Mesothelial cell of epicardium (in vitro differentiated cells): ENCODE results near the gene SBSN. TPM values are rescaled to one million over a fixed set of nuclear protein-coding genes. Genes with fewer than 3 reads are reported as not detected.
A peak's percentile ranks its signal among the peaks of the same experiment; 100 is the strongest.

ENCODE experiments used
- DNase-seq, 2 experiments: peaks; one replicate each; pipeline ENCODE4 v3.0.0; 2021; ENCODE audit warnings: low spot score in 2 of 2; ENCODE audit not compliant: unreplicated experiment in 2 of 2
- H3K27ac Mint-ChIP-seq: 2 replicates; pipeline ENCODE4 v1.8.0; 2021; ENCODE audit warnings: mixed read lengths
- H3K27me3 Mint-ChIP-seq: 2 replicates; pipeline ENCODE4 v1.8.0; 2021; ENCODE audit warnings: low read depth, mixed read lengths
- H3K36me3 Mint-ChIP-seq: 2 replicates; pipeline ENCODE4 v1.8.0; 2021; ENCODE audit warnings: mixed read lengths
- H3K4me1 Mint-ChIP-seq: 2 replicates; pipeline ENCODE4 v1.8.0; 2021; ENCODE audit warnings: mixed read lengths
- H3K4me3 Mint-ChIP-seq: 2 replicates; pipeline ENCODE4 v1.8.0; 2021; ENCODE audit warnings: mild to moderate bottlenecking, moderate library complexity, mixed read lengths
- H3K9me3 Mint-ChIP-seq: 2 replicates; pipeline ENCODE4 v1.8.0; 2021; ENCODE audit warnings: mixed read lengths
- total RNA-seq: library from RNA; stranded (reverse); gene quantifications from 3 replicates; pipeline ENCODE4 v1.2.1, GENCODE V29; 2021
- TF ChIP-seq, protein P1 (sequence below): fragments of 200-600 bp; sonication (generic); IDR thresholded peaks from one replicate; pipeline ENCODE4 v1.5.0; 2021; ENCODE audit warnings: antibody characterized with exemption; ENCODE audit not compliant: unreplicated experiment

SBSN gene
- total RNA-seq, 1 donor from 2014 or later, result 0.49 TPM

DNA sequence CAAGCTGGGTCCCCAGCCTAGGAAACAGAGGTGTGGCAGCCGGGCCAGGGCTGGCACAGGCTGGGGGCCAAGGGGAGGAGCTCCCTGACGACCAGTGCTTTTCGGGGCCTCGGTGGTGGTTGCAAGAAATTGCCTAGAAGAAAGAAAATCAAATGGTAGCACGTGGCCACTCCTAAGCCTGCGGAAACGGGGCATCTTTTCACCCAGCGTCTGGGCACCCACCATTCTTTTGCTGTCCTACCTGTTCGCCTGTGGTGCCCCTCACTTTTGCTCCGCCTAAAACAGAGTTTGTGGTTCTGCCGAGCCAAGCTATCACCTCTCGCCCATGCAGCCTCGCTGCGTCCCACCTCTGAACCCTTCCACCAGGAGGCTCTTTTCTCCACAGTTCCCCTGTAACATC is 30.7 kb downstream of the SBSN start:
- Mint-ChIP-seq H3K4me1 (peaks cover 5% of the 10 kb centered on the region), H3K36me3 (peaks cover 13% of the 10 kb centered on the region), H3K9me3 (no peaks in the 10 kb centered on the region), H3K4me3 (no peak overlapping the region), H3K27ac (no peak overlapping the region), H3K27me3 (peaks cover 2% of the 10 kb centered on the region)
- DNase-seq, result no peak
- TF ChIP-seq, protein P1, sequence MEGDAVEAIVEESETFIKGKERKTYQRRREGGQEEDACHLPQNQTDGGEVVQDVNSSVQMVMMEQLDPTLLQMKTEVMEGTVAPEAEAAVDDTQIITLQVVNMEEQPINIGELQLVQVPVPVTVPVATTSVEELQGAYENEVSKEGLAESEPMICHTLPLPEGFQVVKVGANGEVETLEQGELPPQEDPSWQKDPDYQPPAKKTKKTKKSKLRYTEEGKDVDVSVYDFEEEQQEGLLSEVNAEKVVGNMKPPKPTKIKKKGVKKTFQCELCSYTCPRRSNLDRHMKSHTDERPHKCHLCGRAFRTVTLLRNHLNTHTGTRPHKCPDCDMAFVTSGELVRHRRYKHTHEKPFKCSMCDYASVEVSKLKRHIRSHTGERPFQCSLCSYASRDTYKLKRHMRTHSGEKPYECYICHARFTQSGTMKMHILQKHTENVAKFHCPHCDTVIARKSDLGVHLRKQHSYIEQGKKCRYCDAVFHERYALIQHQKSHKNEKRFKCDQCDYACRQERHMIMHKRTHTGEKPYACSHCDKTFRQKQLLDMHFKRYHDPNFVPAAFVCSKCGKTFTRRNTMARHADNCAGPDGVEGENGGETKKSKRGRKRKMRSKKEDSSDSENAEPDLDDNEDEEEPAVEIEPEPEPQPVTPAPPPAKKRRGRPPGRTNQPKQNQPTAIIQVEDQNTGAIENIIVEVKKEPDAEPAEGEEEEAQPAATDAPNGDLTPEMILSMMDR, result no peak

DNA sequence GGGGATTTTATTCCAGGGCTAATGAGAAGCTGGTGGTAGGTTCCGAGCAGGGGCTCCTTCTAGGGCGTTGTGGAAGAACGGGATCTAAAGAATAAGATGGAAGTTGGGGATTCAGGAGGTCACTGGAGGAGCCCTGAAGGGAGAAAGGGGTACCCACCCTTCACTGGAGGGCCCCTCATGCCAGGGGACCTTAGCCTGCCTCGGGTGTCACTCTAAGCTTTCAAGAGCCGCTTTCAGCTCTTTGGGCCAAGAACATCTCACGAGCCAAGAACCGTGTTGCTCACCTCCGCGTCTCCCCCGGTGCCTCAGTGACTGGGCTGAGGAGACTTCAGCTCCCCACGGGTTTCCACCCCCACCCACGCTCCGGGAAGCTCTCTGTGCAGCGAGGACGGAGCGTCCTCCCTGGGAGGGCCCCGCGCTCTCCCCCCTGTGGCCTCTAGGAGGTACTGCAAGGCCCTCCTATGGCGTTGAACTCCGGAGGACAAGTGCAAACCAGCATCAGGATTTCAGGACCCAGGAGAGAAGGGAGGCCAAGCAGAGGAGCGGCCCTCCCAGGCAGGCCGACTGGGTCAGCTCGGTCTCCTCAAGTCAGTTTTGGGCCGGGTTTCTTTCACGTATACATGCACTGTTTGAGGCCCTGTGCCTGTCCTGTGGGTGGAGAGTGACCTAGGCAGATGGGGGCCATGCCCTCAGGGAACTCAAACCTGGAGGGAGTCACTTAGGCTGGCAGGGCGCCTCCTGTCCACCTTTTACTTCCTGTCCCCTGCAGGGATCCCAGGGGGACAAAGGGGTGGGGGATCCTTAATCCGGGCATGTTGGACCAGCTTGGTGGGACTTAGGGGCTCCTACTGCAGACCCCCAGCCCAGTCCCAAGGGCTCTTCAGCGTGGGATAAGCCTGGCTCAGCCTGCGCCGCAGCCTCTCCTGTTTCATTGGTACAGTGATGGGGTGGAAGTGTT is 32.7 kb downstream of the SBSN start:
- Mint-ChIP-seq H3K9me3 (no peaks in the 10 kb centered on the region), H3K27me3 (peaks cover 13% of the 10 kb centered on the region), H3K27ac (no peak overlapping the region), H3K4me1 (peaks cover 5% of the 10 kb centered on the region), H3K4me3 (peak overlapping the region; percentile 37), H3K36me3 (peaks cover 8% of the 10 kb centered on the region)
- peak; percentile 50 to 76 for DNase-seq
- TF ChIP-seq, protein P1, result peak; percentile 92

DNA sequence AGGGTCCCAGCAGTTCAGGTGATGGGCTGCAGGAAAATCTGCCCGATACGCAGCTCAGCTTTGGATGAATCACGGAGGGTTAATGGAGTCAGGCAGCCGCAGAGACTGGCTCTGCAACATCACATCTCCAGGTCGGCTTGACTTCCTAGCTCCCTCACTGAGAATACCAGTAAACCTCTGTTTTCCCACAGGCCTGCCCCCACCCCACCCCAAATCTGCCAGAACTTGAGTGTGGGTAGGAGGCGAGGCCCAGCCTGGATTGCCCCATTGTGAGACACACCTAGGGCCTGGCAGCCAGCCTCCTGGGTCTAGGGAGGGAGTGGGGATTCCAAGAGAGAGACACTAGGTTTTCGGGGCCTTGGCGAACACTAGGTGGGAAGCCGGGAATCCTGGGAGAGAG is 34.1 kb downstream of the SBSN start:
- no peak overlapping the region for H3K4me3 Mint-ChIP-seq
- H3K36me3 Mint-ChIP-seq, result peaks cover 8% of the 10 kb centered on the region
- TF ChIP-seq, protein P1, result no peak
- no peak overlapping the region for H3K27ac Mint-ChIP-seq
- H3K9me3 Mint-ChIP-seq, result no peaks in the 10 kb centered on the region
- DNase-seq, result no peak
- H3K4me1 Mint-ChIP-seq, result peaks cover 5% of the 10 kb centered on the region
- peaks cover 22% of the 10 kb centered on the region for H3K27me3 Mint-ChIP-seq

DNA sequence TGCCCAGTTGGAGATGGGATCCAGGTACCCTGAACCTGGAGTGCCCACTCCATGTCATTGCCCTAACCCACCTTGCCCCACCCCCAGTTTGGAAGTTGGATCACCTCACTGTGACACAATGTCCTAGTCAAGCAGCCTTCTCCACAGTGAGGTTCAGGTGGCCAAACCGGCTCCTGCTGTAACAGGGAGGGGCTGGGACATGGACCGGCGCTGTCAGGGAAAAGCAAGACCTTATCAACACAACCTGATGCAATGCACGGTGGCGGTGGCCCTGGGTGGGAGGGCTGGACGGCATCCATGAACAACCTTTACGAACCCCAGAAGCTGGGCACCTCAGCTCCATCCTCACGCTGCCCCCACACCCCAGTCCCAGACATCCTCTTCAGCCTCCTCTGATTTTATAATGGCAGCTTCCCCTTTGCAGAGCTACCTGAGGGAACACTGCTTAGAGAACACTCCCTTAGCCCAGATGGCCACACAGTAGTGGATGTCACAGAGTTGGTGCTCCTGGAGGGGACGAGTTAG is 36.2 kb downstream of the SBSN start:
- Mint-ChIP-seq H3K27ac (no peak overlapping the region), H3K36me3 (no peaks in the 10 kb centered on the region), H3K27me3 (peaks cover 30% of the 10 kb centered on the region), H3K4me1 (peaks cover 5% of the 10 kb centered on the region), H3K4me3 (no peak overlapping the region), H3K9me3 (no peaks in the 10 kb centered on the region)
- TF ChIP-seq, protein P1, result no peak
- DNase-seq, result no peak

DNA sequence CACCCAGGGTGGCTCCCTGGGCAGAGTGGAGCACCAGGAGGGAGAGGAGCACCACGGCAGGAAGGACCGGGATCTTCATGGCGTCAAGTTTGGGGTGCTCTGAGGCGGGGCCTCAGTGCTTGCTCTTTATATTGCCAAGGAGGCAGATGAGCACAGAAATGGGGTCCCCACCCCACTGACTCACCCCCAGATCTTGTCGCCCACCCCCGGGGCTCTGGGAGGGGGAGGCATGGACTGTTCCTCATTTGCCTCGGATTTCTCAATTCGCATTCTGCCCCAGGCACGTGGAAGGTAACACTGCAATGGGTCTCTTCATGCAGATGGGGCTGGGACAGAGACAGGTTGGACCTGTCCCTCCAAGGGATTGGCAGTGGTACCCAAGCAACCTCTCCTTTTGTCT is 37.7 kb downstream of the SBSN start, which contains the start of gene KRTDAP:
Gene KRTDAP (minus strand): TSS at position 101 of the 400 bp plus-strand sequence. CDS start 22 bp downstream, at position 79.
- H3K9me3 Mint-ChIP-seq, result no peaks in the 10 kb centered on the region
- H3K27ac Mint-ChIP-seq, result no peak within 1 kb of the TSS
- H3K36me3 Mint-ChIP-seq, result no peaks in the 10 kb centered on the region
- DNase-seq, result no peak
- H3K4me3 Mint-ChIP-seq, result no peak within 1 kb of the TSS
- peaks cover 2% of the 10 kb centered on the region for H3K4me1 Mint-ChIP-seq
- H3K27me3 Mint-ChIP-seq, result peaks cover 30% of the 10 kb centered on the region
- TF ChIP-seq, protein P1, result no peak
